Astrocyte (in vitro differentiated cells and primary cell): ENCODE results near the gene GNA15.

ENCODE experiments used
- EZH2 ChIP-seq: IDR thresholded peaks from 2 replicates; pipeline ENCODE4 v1.6.1; 2012; ENCODE audit warnings: mild to moderate bottlenecking, low read length, inconsistent platforms; ENCODE audit not compliant: insufficient read depth
- TF ChIP-seq, protein P1 (sequence below): IDR thresholded peaks from 2 replicates; pipeline ENCODE4 v1.5.1; 2011; ENCODE audit warnings: low read depth, mild to moderate bottlenecking, inconsistent platforms, low read length, moderate library complexity; ENCODE audit not compliant: insufficient read depth

DNA sequence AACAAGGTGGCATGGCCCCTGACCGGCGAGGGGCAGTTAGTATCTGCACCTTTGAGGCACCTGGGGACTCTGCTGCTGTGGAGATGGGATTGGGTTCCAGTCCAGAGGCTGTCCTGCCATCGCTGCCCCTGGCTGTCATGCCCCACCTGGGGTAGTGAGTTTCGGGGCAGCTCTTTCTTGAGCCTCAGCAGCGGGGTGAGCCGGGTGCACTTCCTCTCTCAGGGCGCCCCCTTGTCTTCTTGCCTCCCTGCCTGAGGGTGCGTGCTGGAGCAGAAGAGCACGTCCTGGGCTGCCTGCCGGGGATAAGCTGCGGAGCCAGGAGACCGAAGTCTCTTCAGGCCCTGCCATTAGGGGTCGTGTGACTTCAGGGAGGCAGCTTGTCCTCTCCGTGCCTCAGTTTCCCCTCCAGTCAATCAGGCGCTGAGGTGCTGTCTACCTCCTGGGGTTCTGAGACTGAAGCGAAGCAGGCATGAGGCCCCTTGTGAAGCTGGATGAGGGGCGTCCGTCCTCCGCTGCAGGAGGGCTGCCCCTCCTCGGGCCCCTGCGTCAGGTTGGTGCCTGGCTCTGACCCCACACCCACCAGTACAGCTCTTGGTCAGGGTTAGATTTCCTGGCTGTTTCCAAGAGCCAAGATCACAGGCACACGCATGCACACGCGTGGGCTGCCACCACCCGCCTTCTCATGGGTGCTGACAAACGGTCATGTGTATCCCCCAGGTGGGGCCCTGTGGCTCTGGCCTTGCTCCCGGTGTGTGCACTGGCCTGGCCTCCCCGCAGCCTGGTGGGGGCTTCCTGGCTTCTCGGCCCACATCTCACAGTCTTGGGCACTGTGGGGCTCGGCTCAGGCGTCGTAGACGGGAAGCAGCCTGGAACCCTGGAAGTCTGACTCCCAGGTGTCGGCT, 33.3 kb upstream of the GNA15 start:
- TF ChIP-seq, protein P1, sequence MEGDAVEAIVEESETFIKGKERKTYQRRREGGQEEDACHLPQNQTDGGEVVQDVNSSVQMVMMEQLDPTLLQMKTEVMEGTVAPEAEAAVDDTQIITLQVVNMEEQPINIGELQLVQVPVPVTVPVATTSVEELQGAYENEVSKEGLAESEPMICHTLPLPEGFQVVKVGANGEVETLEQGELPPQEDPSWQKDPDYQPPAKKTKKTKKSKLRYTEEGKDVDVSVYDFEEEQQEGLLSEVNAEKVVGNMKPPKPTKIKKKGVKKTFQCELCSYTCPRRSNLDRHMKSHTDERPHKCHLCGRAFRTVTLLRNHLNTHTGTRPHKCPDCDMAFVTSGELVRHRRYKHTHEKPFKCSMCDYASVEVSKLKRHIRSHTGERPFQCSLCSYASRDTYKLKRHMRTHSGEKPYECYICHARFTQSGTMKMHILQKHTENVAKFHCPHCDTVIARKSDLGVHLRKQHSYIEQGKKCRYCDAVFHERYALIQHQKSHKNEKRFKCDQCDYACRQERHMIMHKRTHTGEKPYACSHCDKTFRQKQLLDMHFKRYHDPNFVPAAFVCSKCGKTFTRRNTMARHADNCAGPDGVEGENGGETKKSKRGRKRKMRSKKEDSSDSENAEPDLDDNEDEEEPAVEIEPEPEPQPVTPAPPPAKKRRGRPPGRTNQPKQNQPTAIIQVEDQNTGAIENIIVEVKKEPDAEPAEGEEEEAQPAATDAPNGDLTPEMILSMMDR: no peak
- TF ChIP-seq EZH2: no peak
